GM18909 (cell line): ENCODE measurements around the gene FAM83D.

Experiments used
- ATAC-seq: cut with Tn5 transposase; IDR thresholded peaks from one replicate; pipeline ENCODE4 v1.9.1; 2021; ENCODE audit warnings: mild to moderate bottlenecking; ENCODE audit not compliant: unreplicated experiment, poor library complexity

The FAM83D gene

GRCh38 chr20:38962044-38962927, 36.1 kb downstream of the FAM83D start, which contains the start of gene DHX35:
Gene DHX35, plus strand, starts transcription at chr20:38962344. Its CDS starts 24 bp downstream, at chr20:38962368.
- ATAC-seq: peak; percentile 95

GRCh38 chr20:38962928-38963401, 36.7 kb downstream of the FAM83D start:
- ATAC-seq: no peak

- no peak for ATAC-seq
Observed at GRCh38 chr20:38963745-38964144, 37.5 kb downstream of the FAM83D start.

- ATAC-seq: no peak
Observed at GRCh38 chr20:38965264-38965663, 39.0 kb downstream of the FAM83D start.

GRCh38 chr20:38968090-38968489, 41.9 kb downstream of the FAM83D start:
- ATAC-seq: no peak

- ATAC-seq: no peak
Observed at GRCh38 chr20:38969708-38970107, 43.5 kb downstream of the FAM83D start.

GRCh38 chr20:38970302-38970701, 44.1 kb downstream of the FAM83D start:
- no peak for ATAC-seq

GRCh38 chr20:38973107-38973506, 46.9 kb downstream of the FAM83D start:
- no peak for ATAC-seq

GRCh38 chr20:38973645-38974044, 47.4 kb downstream of the FAM83D start:
- no peak for ATAC-seq

- ATAC-seq: no peak
Observed at GRCh38 chr20:38975539-38976120, 49.4 kb downstream of the FAM83D start.

GRCh38 chr20:38979434-38979833, 53.2 kb downstream of the FAM83D start:
- ATAC-seq: no peak

GRCh38 chr20:38979842-38980241, 53.6 kb downstream of the FAM83D start:
- no peak for ATAC-seq

- ATAC-seq: no peak
Observed at GRCh38 chr20:38982291-38982690, 56.1 kb downstream of the FAM83D start.

- no peak for ATAC-seq
Observed at GRCh38 chr20:38985060-38985459, 58.8 kb downstream of the FAM83D start.

GRCh38 chr20:38985603-38986170, 59.5 kb downstream of the FAM83D start:
- ATAC-seq: no peak

GRCh38 chr20:38986663-38987062, 60.4 kb downstream of the FAM83D start:
- no peak for ATAC-seq

- ATAC-seq: no peak
Observed at GRCh38 chr20:38987777-38988176, 61.6 kb downstream of the FAM83D start.

- ATAC-seq: no peak
Observed at GRCh38 chr20:38990728-38991127, 64.5 kb downstream of the FAM83D start.

- ATAC-seq: no peak
Observed at GRCh38 chr20:38991814-38992704, 65.8 kb downstream of the FAM83D start.

- no peak for ATAC-seq
Observed at GRCh38 chr20:38995536-38996044, 69.4 kb downstream of the FAM83D start.
